Sciatic nerve (tissue), 1 donor: Measurements from ENCODE around the gene ZNF791. TPM values are rescaled to one million over a fixed set of nuclear protein-coding genes. Genes with fewer than 3 reads are reported as not detected.

Experiments
- total RNA-seq: library from RNA; stranded (reverse); fragmentation: NEBNext Ultra II Directional; extraction: Animal tissue kit (Norgen Biotek cat#: 25700); gene quantifications from one replicate; pipeline ENCODE4 v1.2.1, GENCODE V29; 2021
- donor health status: DM: no; HTN: no; CAD: no.

The ZNF791 gene
- total RNA-seq, 1 donor from 2014 or later: 48.2 TPM

Other genes starting within 250 kb of the ZNF791 start
- 5.4 TPM for gene ZNF442, start 245.2 kb upstream of the ZNF791 start, total RNA-seq
- 7.4 TPM for gene ZNF799, start 209.6 kb upstream of the ZNF791 start, total RNA-seq
- gene ZNF443, start 169.9 kb upstream of the ZNF791 start, total RNA-seq: 6.8 TPM
- 5.8 TPM for gene ZNF709, start 126.1 kb upstream of the ZNF791 start, total RNA-seq
- 19.5 TPM for gene ZNF564, start 59.4 kb upstream of the ZNF791 start, total RNA-seq
- gene ZNF490, start 107 bp upstream of the ZNF791 start, total RNA-seq: 8.6 TPM
- gene MAN2B1, start 55.8 kb downstream of the ZNF791 start, total RNA-seq: 76.4 TPM
- gene WDR83, start 55.9 kb downstream of the ZNF791 start, total RNA-seq: 12.3 TPM
- 77.1 TPM for gene DHPS, start 71.0 kb downstream of the ZNF791 start, total RNA-seq
- gene GNG14, start 77.1 kb downstream of the ZNF791 start, total RNA-seq: not detected
- 3.6 TPM for gene FBXW9, start 85.7 kb downstream of the ZNF791 start, total RNA-seq
- gene TNPO2, start 113.0 kb downstream of the ZNF791 start, total RNA-seq: 70.6 TPM
- gene TRIR, start 123.8 kb downstream of the ZNF791 start, total RNA-seq: 128 TPM
- 30.1 TPM for gene GET3, start 126.6 kb downstream of the ZNF791 start, total RNA-seq
- not detected for gene BEST2, start 140.9 kb downstream of the ZNF791 start, total RNA-seq
- 45.1 TPM for gene HOOK2, start 164.6 kb downstream of the ZNF791 start, total RNA-seq
- 279 TPM for gene JUNB, start 180.6 kb downstream of the ZNF791 start, total RNA-seq
- gene PRDX2, start 190.9 kb downstream of the ZNF791 start, total RNA-seq: 117 TPM
- gene THSD8, start 191.1 kb downstream of the ZNF791 start, total RNA-seq: 2.4 TPM
- gene RNASEH2A, start 195.7 kb downstream of the ZNF791 start, total RNA-seq: 5.1 TPM
- gene RTBDN, start 223.7 kb downstream of the ZNF791 start, total RNA-seq: not detected
- 0.31 TPM for gene MAST1, start 227.6 kb downstream of the ZNF791 start, total RNA-seq